ENCODE data around the gene NRROS. TPM values are rescaled to one million over a fixed set of nuclear protein-coding genes. Genes with fewer than 3 reads are reported as not detected.

The NRROS gene
- total and polyA plus RNA-seq, 10 of the 15 experiments (the other 5 are each of a cell fraction or from before 2014, with no cell fraction given), result 0.35 to 42.2 (median 12.6) TPM

DNA sequence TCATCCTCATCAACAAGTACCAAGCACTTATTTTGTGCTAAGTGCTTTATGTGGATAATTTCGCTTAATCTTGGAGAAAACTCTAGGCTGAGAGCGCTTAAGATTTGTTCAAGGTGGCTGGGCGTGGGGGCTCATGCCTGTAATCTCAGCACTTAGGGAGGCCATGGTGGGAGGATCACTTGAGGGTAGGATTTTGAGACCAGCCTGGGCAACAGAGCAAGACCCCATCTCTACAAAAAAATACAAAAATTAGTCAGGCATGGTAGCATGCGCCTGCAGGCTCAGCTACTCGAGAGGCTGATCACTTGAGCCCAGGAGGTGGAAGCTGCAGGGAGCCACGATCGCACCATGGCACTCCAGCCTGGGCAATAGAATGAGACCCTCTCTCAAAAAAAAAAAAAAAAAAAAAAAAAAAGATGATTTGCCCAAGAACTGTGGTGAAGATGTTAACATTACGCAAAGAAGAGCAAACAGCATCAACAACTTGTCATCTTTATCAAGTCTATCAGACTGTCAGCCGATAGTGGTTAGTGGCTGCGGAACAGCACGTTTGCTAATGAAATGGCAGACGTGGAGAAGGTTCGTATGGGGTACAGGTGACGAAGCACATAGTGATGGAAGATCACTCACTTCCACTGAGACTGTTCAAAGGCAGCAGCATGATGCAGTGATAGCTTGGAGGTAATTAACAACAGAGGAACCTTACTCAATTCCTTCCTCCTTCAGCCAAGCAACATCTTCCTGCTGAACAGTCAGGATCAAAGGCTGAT is 27.7 kb downstream of the NRROS start:
- in situ Hi-C loops (cut with MboI) (no loop called here), intact Hi-C loops (cut with micrococcal nuclease; ENCODE audit: unreplicated experiment) (no loop called here)
- Histone ChIP-seq H3K4me3 (no peak overlapping the region), H3K4me1 (ENCODE audit: control insufficient read depth, insufficient read depth, low read length) (peaks cover 4% of the 10 kb centered on the region; the same call in 1 of the 2 replicates), H3K27me3 (replicated peaks in 1 of 2; ENCODE audit: control insufficient read depth in 2 of 2, insufficient read depth in 2 of 2, low read length in 1 of 2) (no peaks in the 10 kb centered on the region), H3K4me2 (ENCODE audit: control insufficient read depth, insufficient read depth) (no peak overlapping the region), H3K79me2 (ENCODE audit: control insufficient read depth, insufficient read depth, low read length) (no peaks in the 10 kb centered on the region), H3K27ac (ENCODE audit: control insufficient read depth, insufficient read depth) (no peak overlapping the region), H4K20me1 (ENCODE audit: control insufficient read depth, insufficient read depth) (no peaks in the 10 kb centered on the region), H3K9me3 (replicated peaks; ENCODE audit: control insufficient read depth, insufficient read depth, low read length) (no peaks in the 10 kb centered on the region), H3K9ac (ENCODE audit: control insufficient read depth, insufficient read depth, low read length) (no peak overlapping the region), H3K36me3 (ENCODE audit: control insufficient read depth in 2 of 2, insufficient read depth in 2 of 2, low read length in 1 of 2) (no peaks in the 10 kb centered on the region), H2AFZ (ENCODE audit: control insufficient read depth, low read depth, low read length) (no peak overlapping the region)
- DNase-seq (ENCODE audit: low read depth, low spot score) (no peak), ATAC-seq (no peak), FAIRE-seq (peak; percentile 61)
- no TSS peak for BruUV-seq (replicated peaks)
- SMC1A ChIA-PET (ENCODE audit: uncharacterized antibody, unreplicated experiment), result no interaction called here
- RAD21 ChIA-PET (ENCODE audit: unreplicated experiment), result no interaction called here
- 95% methylated on average over 12 of the region's 14 CpGs for WGBS (ENCODE audit: insufficient coverage, insufficient replicate concordance, low lambda C conversion rate, missing lambda C conversion rate)
- POLR2A ChIA-PET, result interaction anchor here (0.5 to 0.7 kb wide), 2 partner anchors 57 to 434 kb away, joined by 3 to 7 read pairs; no protein-coding TSS in a partner anchor
- CTCF ChIA-PET, result no interaction called here
- TF ChIP-seq, protein P1, sequence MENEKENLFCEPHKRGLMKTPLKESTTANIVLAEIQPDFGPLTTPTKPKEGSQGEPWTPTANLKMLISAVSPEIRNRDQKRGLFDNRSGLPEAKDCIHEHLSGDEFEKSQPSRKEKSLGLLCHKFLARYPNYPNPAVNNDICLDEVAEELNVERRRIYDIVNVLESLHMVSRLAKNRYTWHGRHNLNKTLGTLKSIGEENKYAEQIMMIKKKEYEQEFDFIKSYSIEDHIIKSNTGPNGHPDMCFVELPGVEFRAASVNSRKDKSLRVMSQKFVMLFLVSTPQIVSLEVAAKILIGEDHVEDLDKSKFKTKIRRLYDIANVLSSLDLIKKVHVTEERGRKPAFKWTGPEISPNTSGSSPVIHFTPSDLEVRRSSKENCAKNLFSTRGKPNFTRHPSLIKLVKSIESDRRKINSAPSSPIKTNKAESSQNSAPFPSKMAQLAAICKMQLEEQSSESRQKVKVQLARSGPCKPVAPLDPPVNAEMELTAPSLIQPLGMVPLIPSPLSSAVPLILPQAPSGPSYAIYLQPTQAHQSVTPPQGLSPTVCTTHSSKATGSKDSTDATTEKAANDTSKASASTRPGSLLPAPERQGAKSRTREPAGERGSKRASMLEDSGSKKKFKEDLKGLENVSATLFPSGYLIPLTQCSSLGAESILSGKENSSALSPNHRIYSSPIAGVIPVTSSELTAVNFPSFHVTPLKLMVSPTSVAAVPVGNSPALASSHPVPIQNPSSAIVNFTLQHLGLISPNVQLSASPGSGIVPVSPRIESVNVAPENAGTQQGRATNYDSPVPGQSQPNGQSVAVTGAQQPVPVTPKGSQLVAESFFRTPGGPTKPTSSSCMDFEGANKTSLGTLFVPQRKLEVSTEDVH (IDR thresholded peaks at IDR 0.05; ENCODE audit: low read depth, partially characterized antibody), result no peak
- TF ChIP-seq E4F1 (IDR thresholded peaks at IDR 0.05; ENCODE audit: borderline replicate concordance, partially characterized antibody) (no peak), CTCF (IDR thresholded peaks at IDR 0.05 in 2 of 3, conservative IDR thresholded peaks at IDR 0.05 in 1 of 3; ENCODE audit: control insufficient read depth in 2 of 3, extremely low read depth in 1 of 3, insufficient read depth in 1 of 3, low read depth in 3 of 3, low read length in 3 of 3) (no peak), EGR1 (IDR thresholded peaks at IDR 0.05; ENCODE audit: borderline replicate concordance in 1 of 2, low read depth in 2 of 2, low read length in 2 of 2) (no peak), MYB (IDR thresholded peaks at IDR 0.05; ENCODE audit: borderline replicate concordance, low read depth, low read length) (no peak), KAT2A (conservative IDR thresholded peaks at IDR 0.05; ENCODE audit: control insufficient read depth, low read depth, low read length) (no peak)

All from GM12878 (cell line).